Measurements from ENCODE around the gene F12.

GRCh38 chr5:177425801-177426565 lies 16.6 kb upstream of the F12 start:
- TF ChIP-seq, protein P1, sequence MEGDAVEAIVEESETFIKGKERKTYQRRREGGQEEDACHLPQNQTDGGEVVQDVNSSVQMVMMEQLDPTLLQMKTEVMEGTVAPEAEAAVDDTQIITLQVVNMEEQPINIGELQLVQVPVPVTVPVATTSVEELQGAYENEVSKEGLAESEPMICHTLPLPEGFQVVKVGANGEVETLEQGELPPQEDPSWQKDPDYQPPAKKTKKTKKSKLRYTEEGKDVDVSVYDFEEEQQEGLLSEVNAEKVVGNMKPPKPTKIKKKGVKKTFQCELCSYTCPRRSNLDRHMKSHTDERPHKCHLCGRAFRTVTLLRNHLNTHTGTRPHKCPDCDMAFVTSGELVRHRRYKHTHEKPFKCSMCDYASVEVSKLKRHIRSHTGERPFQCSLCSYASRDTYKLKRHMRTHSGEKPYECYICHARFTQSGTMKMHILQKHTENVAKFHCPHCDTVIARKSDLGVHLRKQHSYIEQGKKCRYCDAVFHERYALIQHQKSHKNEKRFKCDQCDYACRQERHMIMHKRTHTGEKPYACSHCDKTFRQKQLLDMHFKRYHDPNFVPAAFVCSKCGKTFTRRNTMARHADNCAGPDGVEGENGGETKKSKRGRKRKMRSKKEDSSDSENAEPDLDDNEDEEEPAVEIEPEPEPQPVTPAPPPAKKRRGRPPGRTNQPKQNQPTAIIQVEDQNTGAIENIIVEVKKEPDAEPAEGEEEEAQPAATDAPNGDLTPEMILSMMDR (IDR thresholded peaks at IDR 0.05) = peak in 2 of 4 experiments; percentile 9 to 14
- TF ChIP-seq POLR2A (IDR thresholded peaks at IDR 0.05) (peak; percentile 75 to 91), EP300 (IDR thresholded peaks at IDR 0.05) (no peak)

Measured in gastroesophageal sphincter (tissue), 3 donors.